Lung microvascular endothelial cell (primary cell): ENCODE results near the gene LANCL2. TPM values are rescaled to one million over a fixed set of nuclear protein-coding genes. Genes with fewer than 3 reads are reported as not detected.
"Not testable (repeated sequence)": the region's sequence is repeated elsewhere in the genome, so short reads cannot be mapped to it uniquely, and the experiment has no call there.

ENCODE experiments used
- DNase-seq, 2 donors: peaks; one replicate each; pipeline versions ENCODE4 v3.0.0 to v3.0.0-alpha.2; 2010; ENCODE audit warnings: low read depth in 2 of 2
- total RNA-seq: library from RNA; depleted of rRNA; stranded (reverse); fragments of >200 nt; gene quantifications from 2 replicates; pipeline ENCODE4 v1.2.1, GENCODE V29; 2014

LANCL2 gene
- total RNA-seq, 1 donor from 2014 or later, result 11.5 TPM

DNA sequence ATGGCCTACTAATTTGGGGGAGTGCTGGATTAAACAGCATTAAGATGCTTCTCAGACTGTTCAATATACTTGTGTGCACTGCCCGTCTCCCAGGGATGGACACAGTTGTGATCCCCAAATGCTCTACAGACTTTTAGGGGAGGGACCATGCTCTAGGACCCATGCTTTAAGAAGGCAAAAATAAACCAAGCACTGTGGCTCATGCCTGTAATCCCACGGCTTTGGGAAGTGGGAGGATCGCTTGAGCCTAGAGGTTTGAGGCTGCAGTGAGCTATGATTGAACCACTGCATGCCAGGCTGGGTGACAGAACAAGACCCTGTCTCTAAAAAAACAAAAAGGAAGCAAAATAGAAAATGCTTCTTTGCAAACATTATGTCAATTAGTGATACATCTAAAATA is 104.6 kb downstream of the LANCL2 start:
- no peak for DNase-seq

DNA sequence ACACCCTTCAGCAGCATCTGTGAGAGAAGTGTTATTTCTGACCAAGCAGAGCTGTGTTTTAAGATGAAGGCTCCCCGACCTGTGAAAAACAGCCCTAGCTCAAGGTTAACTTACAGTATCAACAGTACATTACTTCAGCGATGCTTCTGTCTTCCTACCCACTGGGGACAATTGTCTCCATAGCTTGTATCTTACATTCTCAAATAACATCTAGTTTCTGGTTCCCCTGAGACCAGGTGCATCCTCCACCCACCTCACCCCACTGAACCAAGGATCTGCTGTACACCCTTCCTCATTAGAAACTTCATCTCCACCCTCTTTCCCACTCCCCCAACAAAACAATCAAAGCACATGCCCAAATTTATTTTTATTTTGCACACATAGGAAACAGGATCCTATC is 105.1 kb downstream of the LANCL2 start:
- no peak for DNase-seq

DNA sequence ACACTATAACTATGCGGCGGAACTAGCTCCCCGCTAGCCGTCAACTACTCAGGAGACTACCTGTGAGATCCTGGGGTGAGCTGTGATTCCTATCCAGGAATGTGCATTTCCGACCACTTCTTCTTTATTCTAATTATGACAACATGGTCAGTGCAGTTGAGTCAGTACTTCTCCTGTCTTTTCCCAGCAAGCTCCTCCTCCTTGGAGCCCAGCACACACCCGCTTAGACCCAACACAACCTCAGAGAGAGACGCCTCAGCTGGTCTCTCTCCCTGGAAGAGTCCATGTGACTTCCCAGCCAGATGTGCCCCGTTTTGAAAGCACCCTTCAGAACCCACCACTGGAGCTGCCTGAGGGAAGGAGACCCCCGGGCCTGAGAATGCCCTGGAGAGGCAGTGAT is 106.5 kb downstream of the LANCL2 start:
- not testable (repeated sequence) for DNase-seq

DNA sequence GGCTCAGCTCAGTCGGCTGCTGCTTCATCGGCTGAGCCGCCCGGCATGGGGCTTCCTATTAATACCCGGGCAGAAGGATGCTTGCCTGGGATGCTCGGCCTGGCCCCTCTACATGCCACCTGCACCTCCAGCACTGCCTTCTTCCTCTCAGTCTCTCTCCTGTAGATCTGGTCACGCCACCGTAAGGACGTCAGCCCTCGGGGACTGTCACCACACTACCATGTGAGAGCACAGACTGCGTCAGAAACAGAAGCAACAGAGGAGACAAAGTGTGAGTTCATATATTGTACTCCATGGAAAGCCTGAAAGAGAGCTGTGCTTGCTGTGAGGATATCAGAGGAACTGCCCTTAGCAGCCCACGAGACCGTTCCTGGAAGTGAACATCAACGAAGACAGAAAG is 107.3 kb downstream of the LANCL2 start:
- not testable (repeated sequence) for DNase-seq

DNA sequence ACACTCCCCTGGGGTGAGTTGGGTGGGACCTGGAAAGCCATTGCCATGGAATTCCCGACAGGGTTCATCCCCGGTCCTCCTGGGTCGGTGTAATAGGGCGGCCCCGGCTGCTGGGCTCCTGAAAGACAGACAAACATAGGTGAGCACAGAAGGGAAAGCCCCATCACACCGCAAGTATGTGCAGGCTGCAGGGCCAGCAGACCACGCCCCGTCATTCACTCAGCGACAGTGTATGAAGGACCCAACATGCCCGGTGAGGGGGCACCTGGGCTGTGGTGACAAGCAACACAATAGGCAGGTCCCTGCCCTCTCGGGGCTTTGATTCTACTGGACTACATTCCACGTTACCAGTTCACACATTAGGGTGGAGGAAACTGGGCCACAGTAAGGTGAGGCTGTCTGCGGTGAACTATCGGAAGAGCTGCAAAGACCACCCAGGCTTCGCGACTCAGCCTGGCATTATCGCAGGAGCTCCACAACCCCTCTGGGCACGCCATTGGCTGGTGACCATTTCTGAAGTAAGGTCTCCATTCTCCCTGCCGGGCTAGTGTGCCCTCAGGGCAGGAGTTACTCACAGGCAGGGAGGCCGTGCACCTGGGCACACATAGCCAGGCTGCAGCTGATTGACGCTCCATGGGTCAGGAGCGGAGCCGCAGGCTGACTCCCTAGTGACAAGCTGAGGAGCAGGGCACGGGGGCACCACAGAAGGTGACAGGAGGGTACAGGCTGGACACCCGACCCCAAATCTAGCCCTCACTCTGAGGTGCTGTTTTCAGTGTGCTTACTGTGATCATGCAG is 108.0 kb downstream of the LANCL2 start:
- DNase-seq, result no peak

DNA sequence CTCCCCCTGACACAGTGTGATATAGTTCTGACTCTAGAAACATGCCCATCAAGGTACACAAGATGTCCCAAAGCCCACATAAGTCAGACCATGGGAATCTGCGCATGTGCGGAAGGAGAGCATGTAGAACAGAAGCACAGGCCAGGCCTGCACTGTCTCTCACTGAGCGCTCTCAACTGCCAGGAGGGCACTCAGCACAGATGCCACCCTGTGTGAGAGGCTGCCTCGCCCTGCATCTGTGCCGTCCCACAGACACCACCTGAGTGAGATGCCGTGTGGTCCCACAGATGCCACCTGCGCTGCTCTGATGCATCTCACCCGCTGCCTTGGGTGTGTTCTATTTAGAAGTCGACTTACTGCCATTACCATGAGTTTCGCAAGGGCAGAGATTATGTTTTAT is 108.8 kb downstream of the LANCL2 start:
- DNase-seq, result no peak

DNA sequence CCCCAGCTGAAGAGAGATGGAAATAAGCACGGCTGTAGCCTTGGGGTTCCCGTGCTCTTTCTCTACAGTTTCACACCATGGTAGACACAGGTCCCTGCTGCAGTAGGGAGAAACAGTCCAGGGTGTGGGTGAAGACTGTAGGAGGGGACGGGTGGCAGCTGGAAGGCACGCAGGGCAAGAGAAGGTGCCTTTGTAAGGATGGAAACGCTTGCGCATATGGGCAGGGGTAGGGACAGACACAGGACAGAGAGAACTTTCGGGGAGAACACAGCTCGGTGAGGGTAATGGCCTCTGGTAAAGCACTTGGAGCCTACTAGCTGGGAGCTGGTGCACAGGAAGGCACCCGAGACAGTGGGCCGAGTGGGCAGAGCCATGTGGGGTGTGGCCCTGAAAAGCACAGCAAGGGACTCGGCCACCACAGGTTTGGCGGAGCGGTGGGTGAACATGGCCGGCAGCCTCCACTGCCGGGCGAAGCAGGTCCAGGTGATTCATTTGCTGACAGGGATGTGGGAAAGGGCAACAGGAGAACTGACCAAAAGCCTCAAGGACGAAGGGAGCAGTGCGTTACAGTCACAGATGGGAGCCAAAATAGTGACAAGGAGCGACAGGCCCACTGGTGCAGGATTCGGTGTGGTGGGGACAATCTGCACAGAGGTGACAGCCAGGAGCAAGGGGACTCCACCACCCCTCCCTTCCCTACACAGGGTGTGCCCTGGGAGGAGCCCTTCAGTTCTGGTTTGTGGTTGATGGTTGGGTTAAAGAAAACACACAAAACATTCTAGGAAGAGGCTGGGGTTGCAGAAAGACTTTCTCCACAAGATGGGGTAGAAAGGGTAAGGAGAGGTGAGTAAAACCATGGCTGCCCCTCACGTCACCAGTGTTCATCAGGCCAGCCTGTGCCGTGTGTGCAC is 110.1 kb downstream of the LANCL2 start:
- DNase-seq, result no peak

DNA sequence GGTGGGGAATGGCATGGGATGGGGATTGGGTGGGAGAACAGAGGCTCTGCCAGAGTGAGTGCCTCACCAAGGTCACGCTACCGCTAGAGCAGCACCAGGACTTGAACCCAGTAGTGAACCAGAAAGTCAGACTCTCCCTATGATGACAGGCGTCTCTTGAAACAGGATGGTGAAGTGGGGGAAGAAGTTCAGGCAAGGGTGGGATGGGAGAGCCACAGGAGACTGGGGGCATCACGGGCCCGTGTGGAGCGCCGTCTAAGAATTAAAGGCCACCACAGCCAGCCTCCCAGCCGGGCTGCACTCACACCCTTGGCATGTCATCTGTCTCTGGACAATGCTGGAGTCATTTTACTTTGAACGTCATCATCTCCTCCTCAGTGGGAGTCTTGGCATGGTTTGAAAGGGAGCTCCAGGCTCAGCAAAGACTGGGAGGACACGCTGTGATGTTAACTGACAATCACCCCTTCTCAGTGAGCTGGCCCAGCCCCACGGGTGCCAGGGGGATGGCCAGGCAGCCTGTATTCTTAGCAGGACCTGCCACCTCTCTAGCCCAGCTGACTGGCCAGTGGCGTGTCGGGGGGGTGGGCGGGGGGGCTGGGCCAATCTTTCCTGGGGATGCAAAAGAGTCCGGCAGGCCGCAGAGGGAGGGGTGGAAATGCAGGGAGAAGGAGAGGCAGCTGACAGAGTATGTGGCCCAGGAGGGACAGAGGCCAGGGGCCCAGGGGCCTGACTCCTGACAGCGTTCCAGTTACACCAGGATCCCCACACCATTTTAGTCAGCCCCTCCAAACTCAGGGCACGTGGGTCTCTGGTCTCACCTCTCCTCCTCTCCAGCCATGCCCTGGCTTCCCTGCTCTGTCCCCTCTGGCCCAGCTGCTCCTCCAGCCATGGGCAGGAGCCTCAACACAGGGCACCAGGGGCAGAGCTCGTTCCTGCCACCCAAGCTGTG is 111.0 kb downstream of the LANCL2 start:
- no peak for DNase-seq

DNA sequence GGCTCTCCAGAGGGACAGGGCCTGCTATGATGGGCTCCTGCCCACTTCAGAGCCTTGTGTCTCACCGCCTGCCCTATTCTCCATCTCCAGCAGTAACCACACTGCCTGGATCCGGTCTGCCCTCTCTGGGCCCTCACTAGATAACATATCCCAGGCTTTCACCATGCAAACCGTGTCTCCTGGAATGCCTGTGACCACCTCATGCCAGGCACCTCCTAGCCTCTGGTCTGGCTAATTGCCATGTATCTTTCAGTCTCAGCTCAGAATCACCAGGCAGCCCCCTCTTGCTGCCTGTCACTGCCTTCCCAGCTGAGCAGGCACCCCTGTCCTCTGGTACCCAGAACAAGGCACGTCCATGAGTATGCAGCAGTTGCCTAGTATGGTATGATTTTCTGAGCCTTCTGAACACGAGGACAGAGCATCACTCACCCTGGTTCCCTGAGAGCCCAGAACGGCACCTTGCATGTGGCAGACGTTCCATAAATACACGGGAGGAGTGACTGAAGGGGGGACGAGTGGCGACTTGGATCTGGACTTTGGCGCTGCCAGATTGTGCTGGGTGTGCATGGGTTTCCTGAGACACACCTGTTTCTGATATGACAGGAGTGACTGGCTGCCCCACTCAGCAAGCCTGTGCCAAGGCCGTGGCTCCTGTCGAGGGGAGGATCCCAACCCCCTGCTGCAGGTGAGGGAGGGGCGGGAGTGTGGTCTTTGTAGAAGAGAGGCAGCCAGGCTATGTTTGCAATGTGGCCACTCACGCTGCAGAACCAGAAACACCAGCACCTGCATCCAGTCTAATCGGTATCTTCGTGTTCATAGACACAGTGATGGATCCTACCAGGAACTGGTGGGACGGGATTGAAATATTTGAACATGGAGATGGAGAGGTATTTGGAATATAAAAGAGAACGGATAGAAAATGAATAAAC is 112.0 kb downstream of the LANCL2 start:
- DNase-seq, result no peak

DNA sequence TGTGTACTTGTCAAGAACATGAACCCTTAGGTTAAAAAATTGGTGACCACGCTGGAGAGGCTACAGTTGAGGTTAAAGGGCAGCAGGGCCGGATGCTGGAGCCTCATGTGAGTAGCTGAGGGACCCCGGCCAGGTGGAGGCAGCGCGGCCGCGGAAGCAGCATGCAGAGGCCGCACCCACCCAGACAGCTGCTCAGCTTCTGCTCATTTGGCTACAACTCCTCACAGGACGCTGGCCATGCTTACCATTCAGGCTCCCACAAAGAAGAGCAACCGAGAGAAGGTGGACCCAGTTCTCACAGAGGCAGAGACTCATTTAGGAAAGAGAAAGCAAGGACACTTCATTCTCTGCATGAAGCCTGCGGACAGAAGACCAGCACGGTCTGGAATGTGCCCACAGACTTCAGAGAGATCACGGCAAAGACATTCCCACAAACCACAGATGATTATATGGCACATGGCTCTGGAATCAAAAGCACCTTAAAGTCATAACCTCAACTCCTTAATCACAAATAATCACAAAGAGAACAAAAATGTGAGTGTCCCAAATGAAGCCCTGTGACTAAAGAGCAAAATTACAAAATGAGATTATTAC is 112.7 kb downstream of the LANCL2 start:
- no peak for DNase-seq

DNA sequence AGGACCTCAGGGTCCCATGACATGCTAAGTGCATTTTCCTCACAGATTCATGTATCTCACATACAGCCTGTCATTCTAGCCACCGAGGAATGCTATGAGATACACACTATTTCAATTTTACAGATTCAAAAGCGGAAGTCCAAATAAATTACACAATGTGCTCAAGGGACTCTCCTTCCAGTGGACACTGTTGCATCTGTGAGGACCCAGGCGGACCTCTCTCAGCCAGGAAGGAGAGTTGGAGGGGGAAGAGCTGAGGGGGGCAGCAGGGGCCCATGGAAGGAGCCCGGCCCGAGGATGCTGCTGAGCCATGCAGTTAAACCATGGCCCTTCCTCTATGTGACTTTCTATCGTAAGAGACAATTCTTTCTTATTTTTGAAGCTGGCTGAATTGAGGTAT is 113.6 kb downstream of the LANCL2 start:
- no peak for DNase-seq

DNA sequence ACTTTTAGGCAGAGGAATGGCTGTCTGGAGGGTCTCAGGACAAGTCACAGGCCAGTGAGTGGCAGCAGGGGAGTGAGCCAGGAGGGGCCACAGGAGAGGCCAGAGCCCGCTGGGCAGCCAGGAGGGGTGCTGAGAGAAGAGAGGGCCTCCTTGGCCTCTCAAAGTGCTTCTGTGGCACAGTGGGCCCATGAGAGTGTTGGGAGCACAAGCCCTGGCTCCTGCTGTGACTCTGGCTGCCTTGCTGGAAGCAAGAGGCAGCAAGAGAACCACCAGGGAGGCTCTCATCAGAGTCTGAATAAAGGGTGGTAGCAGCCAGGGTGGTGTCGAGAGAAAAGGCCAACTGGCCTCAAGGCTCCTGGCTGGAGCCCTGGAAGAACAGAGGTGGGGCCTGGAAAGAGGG is 116.0 kb downstream of the LANCL2 start:
- no peak for DNase-seq

DNA sequence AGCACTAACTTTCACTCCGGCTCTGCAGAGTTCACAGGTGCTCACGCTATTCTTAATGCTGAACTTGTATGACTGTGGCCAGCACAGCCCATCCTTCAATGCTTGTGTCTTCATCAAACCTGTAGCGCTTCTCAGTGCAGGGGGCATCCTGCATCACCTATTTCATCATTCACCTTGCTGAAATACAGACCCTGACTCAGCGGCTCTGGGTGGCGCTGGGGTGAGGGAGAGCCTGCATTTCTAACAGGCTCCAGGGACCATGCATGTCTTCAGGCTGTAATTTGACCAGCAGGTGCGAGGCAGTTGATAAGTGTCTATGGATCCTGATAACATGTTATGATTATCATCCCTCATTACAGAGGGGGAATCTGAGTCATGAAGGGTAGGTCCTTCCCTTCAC is 117.9 kb downstream of the LANCL2 start:
- no peak for DNase-seq

Other genes with a start within 250 kb of the LANCL2 start
- gene VOPP1, start 207.2 kb downstream of the LANCL2 start, total RNA-seq, result 101 and 104 TPM in 2 replicates